HG03103 (cell line): ENCODE measurements around the gene LPP.

Source experiments
- ATAC-seq: cut with Tn5 transposase; IDR thresholded peaks from one replicate; pipeline ENCODE4 v1.9.1; 2021; ENCODE audit warnings: low read depth; ENCODE audit not compliant: unreplicated experiment

The LPP gene

DNA sequence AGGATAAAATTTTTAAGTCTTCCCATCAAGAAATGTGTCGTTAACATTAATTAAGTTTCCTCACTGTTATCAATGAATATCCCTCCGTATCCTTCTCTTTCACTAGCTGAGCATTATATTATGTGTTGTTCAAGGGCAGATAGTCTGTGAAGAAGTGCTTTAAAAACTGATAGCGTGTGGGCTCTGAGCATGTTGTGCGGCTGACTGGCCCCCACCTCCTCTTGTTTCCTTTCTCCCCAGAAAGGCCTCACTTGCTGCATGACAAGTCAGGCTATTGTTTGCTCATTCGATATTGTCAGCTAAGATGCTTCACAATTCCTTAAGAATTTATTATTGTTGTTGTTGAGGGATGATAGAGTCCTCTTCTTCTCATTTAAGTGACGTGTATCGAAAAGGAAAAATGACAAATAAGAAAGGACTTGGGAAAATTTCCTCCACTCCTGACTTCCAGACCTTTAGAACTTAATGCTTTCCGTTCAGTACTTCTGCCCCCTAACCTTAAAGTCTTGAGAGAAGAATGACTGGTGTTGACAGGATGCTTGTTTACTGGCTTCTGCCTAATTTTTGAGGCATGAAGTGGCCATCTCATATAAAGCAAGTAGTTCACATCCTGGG is 298.3 kb downstream of the LPP start:
- no peak for ATAC-seq

DNA sequence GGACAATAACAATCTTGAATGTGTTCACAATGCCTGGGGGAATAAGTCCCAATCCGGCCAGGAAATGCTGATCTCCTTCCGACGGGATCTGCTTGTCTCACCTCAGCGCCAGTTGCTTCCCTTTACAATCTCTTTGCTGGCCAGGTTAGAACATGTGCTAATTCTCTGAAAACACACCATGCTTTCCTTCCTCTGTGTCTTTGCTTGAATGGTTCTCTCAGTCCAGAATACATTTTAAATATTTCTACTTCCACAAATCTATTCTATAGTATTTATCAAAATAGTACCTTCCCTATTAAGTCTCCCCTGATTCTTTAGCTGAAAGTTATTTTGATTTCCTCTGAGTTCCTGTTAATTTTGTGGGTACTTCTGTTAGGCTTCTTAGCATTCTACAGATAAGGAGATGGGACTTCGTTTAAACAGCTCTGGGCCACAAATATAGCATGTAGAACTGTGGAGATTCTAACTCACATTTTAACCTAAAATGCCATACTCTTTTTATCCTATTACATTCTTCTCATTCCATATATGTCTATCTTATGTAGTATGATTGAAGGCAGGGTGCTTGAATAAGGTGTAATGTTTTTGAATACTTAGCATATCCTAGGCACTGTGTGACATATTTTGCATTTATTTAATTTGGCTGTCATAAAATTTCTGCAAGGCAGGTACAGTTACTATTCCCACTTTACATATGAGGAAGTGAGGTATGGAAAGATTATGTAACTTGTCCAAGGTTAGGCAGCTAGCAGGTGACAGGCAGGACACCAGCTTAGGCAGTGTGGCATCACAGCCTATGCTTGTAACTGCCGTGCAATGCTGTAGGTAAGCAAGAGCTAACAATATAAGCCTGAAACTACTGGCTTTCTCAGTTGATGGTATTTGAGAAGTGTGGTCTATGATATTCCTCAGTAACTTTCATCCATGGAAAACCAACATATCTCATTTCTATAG is 299.8 kb downstream of the LPP start:
- ATAC-seq = no peak

DNA sequence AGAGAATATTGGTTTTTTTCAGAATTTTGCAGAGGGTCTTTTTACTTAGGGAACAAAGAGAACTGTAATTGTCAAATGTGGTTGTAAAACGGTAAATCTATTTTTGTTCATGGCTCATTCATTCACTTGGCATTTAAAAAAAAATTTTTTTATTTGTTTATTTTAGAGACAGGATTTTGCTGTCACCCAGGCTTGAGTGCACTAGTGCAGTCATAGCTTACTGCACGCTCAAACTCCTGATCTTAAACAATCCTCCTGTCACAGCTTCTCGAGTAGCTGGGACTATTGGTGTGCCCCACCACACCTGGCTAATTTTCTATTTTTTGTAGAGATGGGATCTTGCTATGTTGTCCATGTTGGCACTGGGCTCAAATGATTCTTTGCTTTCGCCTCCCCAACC is 301.8 kb downstream of the LPP start:
- no peak for ATAC-seq

DNA sequence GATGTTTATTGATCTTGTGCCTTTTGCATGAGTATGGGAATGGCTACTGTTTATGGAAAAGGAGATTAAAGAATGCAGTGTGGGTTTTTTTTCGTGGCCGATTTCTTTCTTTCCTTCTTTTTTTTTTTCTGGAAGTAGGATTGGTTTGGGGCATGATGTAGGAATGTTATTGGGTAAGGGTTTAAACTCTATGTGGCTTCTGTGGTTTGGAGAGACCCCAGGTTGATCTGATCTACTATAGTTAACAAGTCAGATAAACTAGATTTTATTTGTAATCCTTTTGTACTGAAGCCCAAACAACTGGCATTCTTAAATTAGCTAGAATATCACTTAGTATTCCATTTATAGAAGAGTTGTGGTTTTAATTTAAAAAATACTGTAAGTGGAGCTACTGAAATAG is 304.8 kb downstream of the LPP start:
- no peak for ATAC-seq

DNA sequence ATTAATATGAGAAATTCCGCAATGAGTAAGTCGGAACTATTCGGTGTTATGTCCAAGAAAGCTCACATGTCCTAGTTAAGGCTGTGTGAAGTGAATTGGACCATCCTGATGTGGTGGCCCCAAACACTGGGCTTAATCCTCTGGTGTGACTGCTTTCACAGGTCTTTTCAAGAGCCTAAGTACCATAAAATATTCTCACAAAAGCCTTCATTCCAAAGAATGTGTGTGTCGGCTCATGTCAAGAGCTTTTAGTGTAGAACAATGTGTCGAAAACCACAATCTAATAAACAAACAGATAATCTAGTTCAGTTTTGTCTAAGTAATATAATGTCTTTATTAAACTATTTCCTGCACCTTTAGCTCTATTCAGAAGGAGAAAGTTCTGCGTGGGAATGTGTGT is 311.4 kb downstream of the LPP start:
- ATAC-seq = no peak

DNA sequence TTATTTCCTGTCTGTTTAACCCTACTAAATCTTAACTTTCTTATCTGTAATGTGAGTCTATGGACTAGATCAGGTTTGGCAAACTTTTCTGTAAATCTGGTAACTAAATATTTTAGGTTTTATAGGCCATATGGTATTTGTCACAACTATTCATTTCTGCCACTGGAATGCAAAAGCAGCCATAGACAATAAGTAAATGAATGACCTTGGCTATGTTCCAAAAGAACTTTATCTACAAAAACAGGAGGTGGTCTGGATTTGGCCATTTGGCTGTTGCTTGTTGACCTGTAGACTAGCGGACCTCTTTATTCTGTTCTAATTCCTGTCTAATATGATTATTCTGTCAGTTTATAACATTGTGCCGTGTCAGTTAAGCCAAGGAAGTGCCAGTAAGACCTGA is 314.2 kb downstream of the LPP start:
- ATAC-seq = no peak

DNA sequence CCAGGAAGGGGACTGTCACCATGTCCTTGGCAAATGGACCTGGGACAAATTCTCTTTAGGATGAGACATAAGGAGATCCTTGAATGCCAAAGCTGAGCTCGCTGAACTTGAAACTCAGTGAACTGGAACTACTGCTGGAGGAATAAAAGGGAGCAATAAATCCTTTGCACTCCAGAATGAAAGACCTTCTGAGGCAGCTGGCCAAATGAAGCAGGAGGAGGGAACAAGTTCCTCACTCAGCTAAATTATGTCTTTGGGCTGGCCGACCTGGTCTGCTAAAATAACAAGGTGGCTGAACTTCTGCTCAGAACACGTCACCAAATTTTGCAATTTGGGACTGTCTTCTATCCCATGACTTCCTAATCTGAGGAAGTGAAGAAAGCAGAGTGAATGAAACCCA is 314.7 kb downstream of the LPP start:
- ATAC-seq = no peak

DNA sequence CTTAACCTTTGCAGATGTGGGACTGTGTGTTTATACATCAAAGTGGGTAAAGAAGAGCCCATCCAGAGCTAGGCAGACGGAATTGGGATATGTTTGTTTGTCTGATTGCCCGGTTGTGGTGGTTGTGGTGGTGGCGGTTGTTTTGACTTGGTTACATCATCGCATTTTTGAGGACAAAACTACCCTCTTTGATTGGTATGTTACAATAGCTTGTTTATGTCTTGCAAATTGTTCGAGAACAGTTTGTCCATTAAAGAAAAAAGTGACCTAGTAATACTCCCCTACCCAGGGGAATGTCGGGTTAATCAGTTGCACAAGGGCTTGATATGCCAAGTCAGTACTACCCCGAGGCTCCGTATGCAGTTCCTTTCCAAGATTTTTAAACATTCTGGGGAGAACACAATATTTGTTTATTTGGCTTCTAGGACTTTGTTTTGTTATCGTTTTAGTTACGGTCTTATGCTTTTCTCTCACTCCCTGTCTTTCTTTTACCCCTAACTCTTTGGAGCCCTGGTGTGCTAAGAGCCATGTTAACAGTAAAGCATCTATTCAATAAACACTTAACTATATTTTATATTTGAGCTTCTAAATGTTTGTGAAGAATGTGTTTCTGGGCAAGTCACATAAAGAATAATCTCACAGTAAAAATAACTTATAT is 315.4 kb downstream of the LPP start:
- ATAC-seq = no peak

DNA sequence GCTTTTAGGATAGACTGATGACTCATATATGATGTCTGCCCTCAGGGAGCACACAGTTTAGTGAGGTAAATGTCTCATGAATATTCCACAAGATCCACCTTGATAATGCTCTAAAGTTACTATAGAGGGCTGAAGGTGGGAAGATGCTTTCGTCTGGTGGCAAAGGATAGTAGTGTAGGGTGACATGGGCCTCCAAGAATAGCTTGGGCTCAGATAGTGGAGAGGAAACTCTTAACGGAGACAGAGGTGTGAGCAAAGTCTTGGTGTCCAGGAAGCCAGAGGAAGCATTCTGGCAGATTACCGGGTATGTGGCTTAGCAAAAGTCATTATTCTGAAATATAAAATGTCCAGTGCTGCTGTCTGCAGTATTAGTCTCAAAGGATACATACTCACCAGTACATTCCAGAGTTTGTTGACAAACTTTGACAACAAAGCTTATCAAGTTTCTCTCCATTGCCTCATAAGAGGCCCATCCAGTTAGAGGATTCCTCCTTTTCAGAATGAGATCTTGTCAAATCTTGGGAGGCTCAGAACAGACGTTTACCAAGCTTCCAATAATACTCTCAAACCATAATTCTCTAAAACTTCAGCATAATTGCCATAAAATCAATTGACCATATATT is 316.7 kb downstream of the LPP start:
- ATAC-seq = no peak

DNA sequence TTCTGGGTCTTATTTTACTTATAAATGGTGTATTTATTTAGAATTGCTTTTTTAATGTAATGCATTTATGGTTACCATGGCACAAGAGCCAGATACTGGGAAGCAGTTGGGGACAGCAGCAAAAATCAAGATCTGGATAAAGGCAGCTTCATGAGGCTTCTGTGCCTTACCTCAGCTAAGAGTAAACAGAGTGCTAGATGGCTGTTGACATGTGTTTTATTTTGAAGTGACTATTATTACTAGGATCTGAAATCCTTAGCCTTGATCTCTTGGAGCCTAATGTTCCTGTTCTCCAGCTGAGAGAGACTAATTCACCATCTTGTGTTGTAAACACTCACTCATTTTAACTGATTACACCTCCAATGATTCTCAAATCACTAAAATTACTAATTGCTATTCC is 317.8 kb downstream of the LPP start:
- no peak for ATAC-seq

DNA sequence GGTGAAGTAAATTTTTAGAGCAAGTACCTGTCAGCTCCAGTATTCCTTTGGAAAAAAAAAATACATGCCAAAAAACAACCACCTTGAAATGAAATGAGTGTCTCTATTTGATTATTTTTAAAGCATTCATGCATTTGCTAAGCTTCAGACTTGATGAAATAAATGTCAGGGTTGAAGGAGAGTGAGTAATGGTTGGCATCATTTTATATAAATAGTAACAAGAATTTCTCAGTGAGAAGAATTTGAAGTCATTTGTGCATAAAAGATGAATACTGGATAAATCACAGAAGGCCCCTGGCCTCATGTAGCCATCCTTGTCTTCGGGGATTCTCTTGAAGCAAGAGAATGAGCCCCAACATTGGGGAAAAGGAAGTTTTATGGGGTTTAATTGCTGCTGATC is 318.4 kb downstream of the LPP start:
- no peak for ATAC-seq

DNA sequence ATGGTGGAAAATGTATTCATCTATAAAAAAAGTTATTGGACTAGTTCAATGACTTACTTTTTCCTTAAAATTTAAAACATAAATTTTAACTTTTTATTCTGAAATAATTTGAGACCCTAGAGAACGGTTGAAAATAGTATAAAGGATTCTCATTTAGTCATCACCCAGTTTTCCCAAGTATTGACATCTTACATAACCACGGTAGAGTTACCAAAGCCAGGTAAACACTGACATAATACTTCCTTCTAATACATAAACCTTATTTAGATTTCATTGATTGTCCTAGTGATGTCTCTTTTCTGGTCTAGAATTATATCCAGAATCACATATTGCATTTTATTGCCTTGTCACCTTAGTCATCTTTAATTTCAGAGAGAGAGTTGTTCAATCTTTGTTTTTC is 319.1 kb downstream of the LPP start:
- ATAC-seq = no peak

DNA sequence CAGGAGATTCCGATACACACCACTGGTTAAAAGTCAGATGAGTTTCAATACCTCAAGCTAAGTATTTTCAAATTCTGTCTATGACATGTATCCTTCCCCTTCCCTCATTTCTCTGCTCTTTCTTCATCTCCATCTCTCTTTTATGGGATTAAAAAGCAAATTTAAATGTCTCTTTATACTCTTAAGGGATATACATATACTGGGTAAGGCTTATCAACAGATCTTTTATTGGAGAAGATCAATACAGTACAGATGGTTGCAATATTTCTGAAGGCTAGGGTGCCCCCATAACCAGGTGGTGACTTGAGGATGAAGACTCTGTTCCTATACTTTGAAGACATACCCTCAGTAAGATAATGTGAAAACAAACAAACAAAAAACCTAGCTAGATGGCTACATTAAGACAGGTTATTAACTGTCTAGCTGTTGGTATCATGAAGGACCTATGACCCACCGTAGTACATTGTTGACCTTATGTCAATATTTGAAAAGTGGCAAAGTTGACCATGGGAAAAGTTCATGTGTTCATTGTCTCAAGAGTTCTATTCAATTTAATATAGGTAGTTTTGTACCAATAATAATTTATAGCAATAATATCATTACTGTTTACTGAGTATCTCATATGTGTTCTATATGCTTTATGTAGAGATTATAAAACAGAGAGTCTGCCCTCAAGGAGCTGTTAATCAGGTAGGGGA is 319.8 kb downstream of the LPP start:
- no peak for ATAC-seq

DNA sequence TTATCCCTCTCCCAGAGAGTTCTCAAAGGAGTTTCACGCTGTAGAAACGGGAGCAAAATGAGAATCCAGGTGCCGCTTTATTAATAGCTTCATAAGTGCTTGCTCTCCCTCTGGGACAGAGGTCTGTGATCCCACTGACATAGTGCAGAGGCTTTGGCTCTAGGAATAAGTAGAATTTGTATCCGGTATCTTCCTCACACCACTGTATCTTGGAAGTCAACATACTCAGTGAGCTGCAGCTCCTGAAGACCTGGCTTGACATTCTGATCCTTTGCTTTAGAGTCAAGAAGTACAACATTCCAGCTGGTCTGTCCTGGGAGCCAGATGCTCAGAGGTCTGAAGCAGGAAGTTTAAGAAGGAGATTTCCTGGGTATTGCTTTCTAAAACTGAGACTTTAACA is 323.0 kb downstream of the LPP start:
- ATAC-seq = no peak

DNA sequence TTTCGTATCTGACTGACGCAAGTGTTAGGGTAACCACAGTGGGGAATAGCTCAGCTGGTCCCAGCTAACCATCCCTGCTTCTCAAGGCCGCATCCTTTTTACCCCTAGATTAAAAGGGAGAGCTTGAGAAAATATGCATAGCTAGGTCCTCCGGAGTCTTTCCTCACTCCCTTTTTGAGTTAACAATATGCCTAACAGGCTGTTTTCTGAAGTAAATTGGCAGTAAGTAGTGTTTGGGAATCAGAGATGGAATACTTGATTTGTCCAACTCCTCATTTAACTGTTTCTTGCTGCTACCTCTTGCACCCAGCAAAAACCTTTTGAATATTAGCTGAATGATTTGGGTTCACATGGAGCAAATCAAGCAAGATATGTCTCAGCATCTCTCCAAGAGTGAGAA is 326.1 kb downstream of the LPP start:
- ATAC-seq = no peak

DNA sequence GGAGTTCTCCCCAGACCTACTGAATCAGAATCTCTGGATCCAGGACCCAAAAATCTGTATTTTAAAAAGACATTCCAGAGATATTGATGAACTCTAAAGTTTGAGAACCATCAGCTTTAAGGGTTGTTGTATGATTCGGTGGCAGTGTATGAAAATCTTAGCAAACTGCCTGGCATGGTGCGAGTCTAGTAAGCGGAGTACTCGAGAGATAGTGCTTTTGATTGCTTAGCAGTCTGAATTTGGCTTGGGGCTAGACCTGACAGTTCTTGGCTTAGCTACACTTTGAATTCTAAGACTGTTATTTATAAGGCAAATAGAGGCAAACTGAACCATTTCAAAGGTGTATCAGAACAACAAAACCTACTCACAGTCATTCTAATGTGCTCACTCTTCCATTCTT is 329.0 kb downstream of the LPP start:
- no peak for ATAC-seq

DNA sequence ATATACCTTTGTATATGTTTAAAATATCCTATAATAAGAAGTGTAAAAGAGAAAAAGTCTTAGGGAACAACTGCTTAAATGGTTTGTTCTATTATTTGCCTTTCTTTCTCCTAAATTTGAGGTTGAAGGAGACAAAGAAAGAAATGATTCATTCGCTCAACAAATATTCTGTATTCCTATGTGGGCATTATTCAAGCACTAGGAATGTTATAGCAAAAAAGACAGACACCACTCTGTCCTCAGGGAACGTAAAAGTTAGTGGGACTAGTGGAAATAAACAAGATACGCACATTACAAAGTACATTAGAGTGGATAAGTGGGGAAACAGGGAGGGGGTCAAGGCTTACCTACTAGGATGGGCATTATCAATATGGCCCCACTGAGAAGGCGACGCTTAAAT is 332.2 kb downstream of the LPP start:
- no peak for ATAC-seq

DNA sequence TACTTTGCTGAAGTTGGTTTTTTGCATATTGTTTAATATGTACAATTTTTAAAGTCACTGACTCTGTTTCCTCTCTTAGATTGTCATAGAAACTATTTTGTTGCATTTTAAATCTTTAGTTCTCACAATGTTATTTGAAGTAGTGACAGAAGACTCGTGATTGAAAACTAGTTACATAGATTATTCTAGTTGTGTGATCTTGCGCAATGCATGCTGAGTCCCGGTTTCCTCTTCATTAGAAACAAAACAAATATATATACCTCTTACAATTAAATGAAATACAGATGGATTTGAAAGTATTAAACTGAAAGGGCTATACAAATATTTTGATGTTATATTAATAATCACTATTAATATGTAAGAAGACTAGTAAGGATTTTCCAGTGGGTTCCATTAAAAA is 333.0 kb downstream of the LPP start:
- no peak for ATAC-seq

DNA sequence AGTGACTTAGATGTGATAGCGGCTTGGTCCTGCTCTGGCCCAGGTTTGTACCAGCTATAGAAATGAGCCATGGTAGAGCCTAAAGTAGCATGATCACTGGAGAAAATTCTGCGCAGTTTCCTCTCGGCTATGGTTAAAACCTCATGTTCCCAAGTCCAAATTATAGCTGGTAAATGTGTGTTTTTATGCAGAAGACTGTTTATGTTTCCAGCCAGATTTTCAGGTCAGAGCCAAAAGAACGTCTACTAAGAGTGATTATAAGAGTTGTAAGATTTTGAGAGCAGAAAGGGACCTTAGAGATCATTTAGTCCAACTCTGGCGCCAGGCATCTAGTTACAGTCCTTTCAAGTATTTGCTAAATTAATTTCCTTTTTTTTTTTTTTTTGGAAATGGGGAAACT is 333.7 kb downstream of the LPP start:
- no peak for ATAC-seq

DNA sequence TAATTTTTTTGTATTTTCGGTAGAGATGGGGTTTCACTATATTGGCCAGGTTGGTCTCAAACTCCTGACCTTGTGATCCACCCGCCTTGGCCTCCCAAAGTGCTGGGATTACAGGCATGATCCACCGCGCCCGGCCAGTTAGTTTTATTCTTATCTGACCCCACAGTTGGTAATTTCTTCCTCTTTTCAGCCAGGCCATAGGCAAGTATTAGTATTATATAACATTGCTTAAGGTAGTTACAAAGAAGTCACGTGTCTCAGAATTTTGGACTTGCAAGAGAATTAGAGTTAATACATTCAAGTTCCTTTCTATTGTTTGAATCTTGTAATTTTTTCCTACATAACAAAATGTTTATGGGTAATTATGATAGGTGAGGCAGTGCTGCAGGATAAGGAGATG is 334.8 kb downstream of the LPP start:
- no peak for ATAC-seq
